DOHH2 (cell line): Measurements from ENCODE around the gene FRMPD1.

Experiments
- EZH2phosphoT487 ChIP-seq: fragments of 200-600 bp; sonication (generic); IDR thresholded peaks from 2 replicates; pipeline ENCODE4 v1.6.1; 2017; ENCODE audit warnings: borderline replicate concordance, mild to moderate bottlenecking, antibody characterized with exemption, low read length, moderate library complexity, mixed read lengths
- TF ChIP-seq, protein P1 (sequence below): fragments of 200-600 bp; sonication (generic); IDR thresholded peaks from one replicate; pipeline ENCODE4 v1.5.1; 2014; ENCODE audit warnings: antibody characterized with exemption, mild to moderate bottlenecking, low read depth, low read length; ENCODE audit not compliant: poor library complexity, severe bottlenecking

DNA sequence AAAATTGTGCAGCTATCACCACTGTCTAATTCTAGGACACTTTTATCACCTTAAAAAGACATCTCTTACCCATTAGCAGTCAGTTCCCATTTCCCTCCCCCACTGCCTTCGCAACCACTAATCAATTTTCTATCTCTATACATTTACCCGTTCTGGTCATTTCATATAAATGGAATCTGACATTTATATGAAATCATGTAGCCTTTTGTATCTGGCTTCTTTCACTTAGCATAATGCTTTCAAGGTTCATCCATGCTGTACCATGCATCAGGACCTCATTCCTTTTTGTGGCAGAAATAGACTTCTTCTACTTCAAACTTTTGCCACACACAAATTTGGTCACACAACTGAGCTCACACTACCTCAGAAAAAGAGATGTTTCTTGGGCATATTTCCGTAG lies 32.2 kb downstream of the FRMPD1 start:
- TF ChIP-seq, protein P1, sequence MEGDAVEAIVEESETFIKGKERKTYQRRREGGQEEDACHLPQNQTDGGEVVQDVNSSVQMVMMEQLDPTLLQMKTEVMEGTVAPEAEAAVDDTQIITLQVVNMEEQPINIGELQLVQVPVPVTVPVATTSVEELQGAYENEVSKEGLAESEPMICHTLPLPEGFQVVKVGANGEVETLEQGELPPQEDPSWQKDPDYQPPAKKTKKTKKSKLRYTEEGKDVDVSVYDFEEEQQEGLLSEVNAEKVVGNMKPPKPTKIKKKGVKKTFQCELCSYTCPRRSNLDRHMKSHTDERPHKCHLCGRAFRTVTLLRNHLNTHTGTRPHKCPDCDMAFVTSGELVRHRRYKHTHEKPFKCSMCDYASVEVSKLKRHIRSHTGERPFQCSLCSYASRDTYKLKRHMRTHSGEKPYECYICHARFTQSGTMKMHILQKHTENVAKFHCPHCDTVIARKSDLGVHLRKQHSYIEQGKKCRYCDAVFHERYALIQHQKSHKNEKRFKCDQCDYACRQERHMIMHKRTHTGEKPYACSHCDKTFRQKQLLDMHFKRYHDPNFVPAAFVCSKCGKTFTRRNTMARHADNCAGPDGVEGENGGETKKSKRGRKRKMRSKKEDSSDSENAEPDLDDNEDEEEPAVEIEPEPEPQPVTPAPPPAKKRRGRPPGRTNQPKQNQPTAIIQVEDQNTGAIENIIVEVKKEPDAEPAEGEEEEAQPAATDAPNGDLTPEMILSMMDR: no peak
- TF ChIP-seq EZH2phosphoT487: no peak
